Endothelial cell of umbilical vein (primary cell): Measurements from ENCODE around the gene GRM5.

ENCODE experiments used
- MAX ChIP-seq: IDR thresholded peaks from 2 replicates; pipeline ENCODE4 v1.6.1; 2011; ENCODE audit not compliant: insufficient read depth, insufficient read length
- POLR2A ChIP-seq: IDR thresholded peaks from 2 replicates; pipeline ENCODE4 v1.6.1; 2012; ENCODE audit warnings: low read depth, mild to moderate bottlenecking, control low read depth, low read length
- POLR2AphosphoS5 ChIP-seq: IDR thresholded peaks from 2 replicates; pipeline ENCODE4 v1.6.1; 2012; ENCODE audit warnings: low read depth, mild to moderate bottlenecking, control low read depth, low read length, moderate library complexity; ENCODE audit not compliant: insufficient read depth

GRCh38 chr11:88979641-88980040 is 86.1 kb downstream of the GRM5 start:
- TF ChIP-seq MAX (no peak), POLR2A (no peak), POLR2AphosphoS5 (no peak)
